Body of pancreas (tissue), 4 donors: Measurements from ENCODE around the gene RTF1.

Source experiments
- POLR2A ChIP-seq, 3 donors: fragments of 450-650 bp; IDR thresholded peaks; one replicate each; pipeline ENCODE4 v1.6.1; 2016; ENCODE audit warnings: antibody characterized with exemption in 3 of 3, mild to moderate bottlenecking in 2 of 3
- TF ChIP-seq, protein P1 (sequence below), 7 experiments: fragments of 450-650 bp in 4 of 7; fragments of 200-600 bp in 3 of 7; sonication (generic) in 3 of 7; IDR thresholded peaks; one replicate each; pipeline ENCODE4 v1.5.1; 2016 to 2019; ENCODE audit warnings: antibody characterized with exemption in 7 of 7

DNA sequence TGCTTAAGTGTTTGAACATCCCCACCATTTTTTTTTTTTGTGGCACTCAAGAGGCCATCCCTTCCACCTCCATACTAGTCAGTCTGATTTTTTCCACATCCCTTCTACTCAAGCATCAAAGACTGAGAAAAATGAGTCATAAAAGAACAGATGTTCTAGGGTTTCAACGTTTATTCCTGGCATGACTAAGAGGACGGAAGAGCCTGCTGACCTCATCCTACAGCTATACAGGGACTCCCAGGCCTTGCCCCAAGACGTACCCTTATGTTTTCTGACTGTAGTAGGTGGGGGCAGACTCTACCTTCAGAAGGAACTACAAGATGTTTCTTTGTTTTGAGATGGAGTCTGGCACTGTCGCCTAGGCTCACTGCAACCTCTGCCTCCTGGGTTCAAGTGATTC lies 73.5 kb downstream of the RTF1 start:
- TF ChIP-seq, protein P1, sequence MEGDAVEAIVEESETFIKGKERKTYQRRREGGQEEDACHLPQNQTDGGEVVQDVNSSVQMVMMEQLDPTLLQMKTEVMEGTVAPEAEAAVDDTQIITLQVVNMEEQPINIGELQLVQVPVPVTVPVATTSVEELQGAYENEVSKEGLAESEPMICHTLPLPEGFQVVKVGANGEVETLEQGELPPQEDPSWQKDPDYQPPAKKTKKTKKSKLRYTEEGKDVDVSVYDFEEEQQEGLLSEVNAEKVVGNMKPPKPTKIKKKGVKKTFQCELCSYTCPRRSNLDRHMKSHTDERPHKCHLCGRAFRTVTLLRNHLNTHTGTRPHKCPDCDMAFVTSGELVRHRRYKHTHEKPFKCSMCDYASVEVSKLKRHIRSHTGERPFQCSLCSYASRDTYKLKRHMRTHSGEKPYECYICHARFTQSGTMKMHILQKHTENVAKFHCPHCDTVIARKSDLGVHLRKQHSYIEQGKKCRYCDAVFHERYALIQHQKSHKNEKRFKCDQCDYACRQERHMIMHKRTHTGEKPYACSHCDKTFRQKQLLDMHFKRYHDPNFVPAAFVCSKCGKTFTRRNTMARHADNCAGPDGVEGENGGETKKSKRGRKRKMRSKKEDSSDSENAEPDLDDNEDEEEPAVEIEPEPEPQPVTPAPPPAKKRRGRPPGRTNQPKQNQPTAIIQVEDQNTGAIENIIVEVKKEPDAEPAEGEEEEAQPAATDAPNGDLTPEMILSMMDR (IDR thresholded peaks at IDR 0.05), result no peak
- TF ChIP-seq POLR2A (IDR thresholded peaks at IDR 0.05), result no peak
